Activated CD8-positive, alpha-beta T cell treated with anti-CD3 and anti-CD28 coated beads for 36 hours (primary cell): Measurements from ENCODE around the gene CELF4. TPM values are rescaled to one million over a fixed set of nuclear protein-coding genes. Genes with fewer than 3 reads are reported as not detected.

Experiments used
- ATAC-seq: fragments of 200-7000 bp; cut with Tn5 transposase; one replicate; pipeline ENCODE4 v1.10.0; 2021; ENCODE audit warnings: mild to moderate bottlenecking, moderate library complexity
- CTCF ChIA-PET: fragments of 350-600 bp; sonication (Branson Sonifier 250); formaldehyde crosslinking; loops from one replicate; lab custom pipeline; 2021; ENCODE audit warnings: antibody characterized with exemption; lab: Charles Lee
- POLR2A ChIA-PET: fragments of 350-600 bp; sonication (Branson Sonifier 250); formaldehyde crosslinking; loops from one replicate; lab custom pipeline; 2021; ENCODE audit warnings: antibody characterized with exemption; lab: Charles Lee
- DNase-seq: peaks from one replicate; pipeline ENCODE4 v3.0.0-alpha.2; 2020
- H3K27ac Mint-ChIP-seq: one replicate; pipeline ENCODE4 v1.8.0; 2021; ENCODE audit warnings: mild to moderate bottlenecking, mixed read lengths
- H3K27me3 Mint-ChIP-seq: one replicate; pipeline ENCODE4 v1.8.0; 2021; ENCODE audit warnings: mixed read lengths
- H3K36me3 Mint-ChIP-seq: one replicate; pipeline ENCODE4 v1.8.0; 2021; ENCODE audit warnings: low read depth, mixed read lengths
- H3K4me1 Mint-ChIP-seq: one replicate; pipeline ENCODE4 v1.8.0; 2021; ENCODE audit warnings: low read depth, mixed read lengths
- H3K4me3 Mint-ChIP-seq: one replicate; pipeline ENCODE4 v1.8.0; 2021; ENCODE audit warnings: mild to moderate bottlenecking, moderate library complexity, mixed read lengths
- H3K9me3 Mint-ChIP-seq: one replicate; pipeline ENCODE4 v1.8.0; 2021; ENCODE audit warnings: mixed read lengths
- intact Hi-C: fragments of 100-400 bp; cut with micrococcal nuclease; formaldehyde crosslinking; loops from one replicate; pipeline ENCODE4 v1.10.0; 2022
- total RNA-seq, 2 experiments: library from RNA; stranded (reverse); gene quantifications; one replicate each; pipeline ENCODE4 v1.2.3, GENCODE V29; 2021
- TF ChIP-seq, protein P1 (sequence below): fragments of 200-600 bp; IDR thresholded peaks from one replicate; pipeline ENCODE4 v1.8.0; 2022; ENCODE audit warnings: antibody characterized with exemption, mild to moderate bottlenecking

Gene CELF4
- total RNA-seq, 2 experiments from 2014 or later, result not detected

DNA sequence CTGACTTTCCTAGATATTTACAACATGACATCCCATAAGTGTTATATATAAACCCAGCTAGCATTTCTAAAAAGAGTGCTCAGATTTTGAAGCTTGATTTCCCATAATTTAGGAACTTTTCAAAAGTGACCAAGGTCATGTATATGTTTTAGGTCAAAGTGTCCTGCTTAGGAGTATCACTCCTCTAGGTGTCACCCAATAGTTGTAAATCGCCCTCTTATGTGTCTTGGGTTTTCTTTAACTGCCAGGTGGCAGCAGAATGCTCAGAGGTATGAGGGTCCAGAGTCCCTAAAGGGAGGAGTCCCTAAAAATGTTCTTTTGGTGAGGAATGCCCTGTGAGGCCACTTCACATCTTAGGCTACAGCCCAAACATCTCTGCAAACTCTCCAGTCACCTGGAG is 358.3 kb downstream of the CELF4 start:
- no peak for ATAC-seq
- Mint-ChIP-seq H3K4me3 (no peak overlapping the region), H3K9me3 (peaks cover 2% of the 10 kb centered on the region), H3K27me3 (no peaks in the 10 kb centered on the region), H3K36me3 (peaks cover 5% of the 10 kb centered on the region), H3K27ac (no peak overlapping the region), H3K4me1 (no peaks in the 10 kb centered on the region)
- TF ChIP-seq, protein P1, sequence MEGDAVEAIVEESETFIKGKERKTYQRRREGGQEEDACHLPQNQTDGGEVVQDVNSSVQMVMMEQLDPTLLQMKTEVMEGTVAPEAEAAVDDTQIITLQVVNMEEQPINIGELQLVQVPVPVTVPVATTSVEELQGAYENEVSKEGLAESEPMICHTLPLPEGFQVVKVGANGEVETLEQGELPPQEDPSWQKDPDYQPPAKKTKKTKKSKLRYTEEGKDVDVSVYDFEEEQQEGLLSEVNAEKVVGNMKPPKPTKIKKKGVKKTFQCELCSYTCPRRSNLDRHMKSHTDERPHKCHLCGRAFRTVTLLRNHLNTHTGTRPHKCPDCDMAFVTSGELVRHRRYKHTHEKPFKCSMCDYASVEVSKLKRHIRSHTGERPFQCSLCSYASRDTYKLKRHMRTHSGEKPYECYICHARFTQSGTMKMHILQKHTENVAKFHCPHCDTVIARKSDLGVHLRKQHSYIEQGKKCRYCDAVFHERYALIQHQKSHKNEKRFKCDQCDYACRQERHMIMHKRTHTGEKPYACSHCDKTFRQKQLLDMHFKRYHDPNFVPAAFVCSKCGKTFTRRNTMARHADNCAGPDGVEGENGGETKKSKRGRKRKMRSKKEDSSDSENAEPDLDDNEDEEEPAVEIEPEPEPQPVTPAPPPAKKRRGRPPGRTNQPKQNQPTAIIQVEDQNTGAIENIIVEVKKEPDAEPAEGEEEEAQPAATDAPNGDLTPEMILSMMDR, result no peak
- DNase-seq, result no peak
- POLR2A ChIA-PET, result no interaction called here
- CTCF ChIA-PET, result no interaction called here
- intact Hi-C loops, result no loop called here

- CTCF ChIA-PET, result no interaction called here
- H3K27me3 Mint-ChIP-seq, result no peaks in the 10 kb centered on the region
- no peak for ATAC-seq
- H3K27ac Mint-ChIP-seq, result no peak overlapping the region
- DNase-seq, result no peak
- H3K4me1 Mint-ChIP-seq, result no peaks in the 10 kb centered on the region
- POLR2A ChIA-PET, result no interaction called here
- intact Hi-C loops, result no loop called here
- H3K36me3 Mint-ChIP-seq, result peaks cover 27% of the 10 kb centered on the region
- no peak overlapping the region for H3K4me3 Mint-ChIP-seq
- H3K9me3 Mint-ChIP-seq, result peaks cover 21% of the 10 kb centered on the region
- TF ChIP-seq, protein P1, result no peak
These were observed 365.9 kb downstream of the CELF4 start for GRCh38 chr18:37199741-37200140.
